SU-DHL-6 (cell line): ENCODE measurements around the gene UBE2O.
"Not testable (repeated sequence)": the region's sequence is repeated elsewhere in the genome, so short reads cannot be mapped to it uniquely, and the experiment has no call there.

Experiments
- CTCF ChIP-seq: fragments of 200-600 bp; sonication (generic); IDR thresholded peaks from one replicate; pipeline ENCODE4 v1.5.1; 2017; ENCODE audit warnings: antibody characterized with exemption, mild to moderate bottlenecking, low read length, moderate library complexity; ENCODE audit not compliant: insufficient read depth, poor library complexity, severe bottlenecking
- EZH2phosphoT487 ChIP-seq: fragments of 200-600 bp; sonication (generic), shearing (Covaris generic); conservative IDR thresholded peaks from 2 replicates; pipeline ENCODE4 v1.6.1; 2018; ENCODE audit warnings: mild to moderate bottlenecking, antibody characterized with exemption, low read length, moderate library complexity, mixed read lengths

GRCh38 chr17:76359776-76360175, 93.2 kb downstream of the UBE2O start:
- not testable (repeated sequence) for TF ChIP-seq CTCF, EZH2phosphoT487
